K562 (cell line): ENCODE results near the gene COPS6. TPM values are rescaled to one million over a fixed set of nuclear protein-coding genes. Genes with fewer than 3 reads are reported as not detected.
A peak's percentile ranks its signal among the peaks of the same experiment; 100 is the strongest.

Experiments used
- ARID4B ChIP-seq: sonication (generic); formaldehyde crosslinking; IDR thresholded peaks from 2 replicates; pipeline ENCODE4 v1.8.0; 2022; ENCODE audit warnings: mild to moderate bottlenecking, missing genetic modification reagents
- ASH1L ChIP-seq: fragments of 450-650 bp; IDR thresholded peaks from 2 replicates; pipeline ENCODE4 v1.6.1; 2018; ENCODE audit warnings: borderline replicate concordance, mild to moderate bottlenecking, low read depth; ENCODE audit not compliant: partially characterized antibody
- DIDO1 ChIP-seq: fragments of 450-650 bp; IDR thresholded peaks from 2 replicates; pipeline ENCODE4 v1.6.1; 2016; ENCODE audit warnings: low read depth, missing biosample characterization, missing genetic modification characterization
- EP300 ChIP-seq: IDR thresholded peaks from 2 replicates; pipeline ENCODE4 v1.6.1; 2012; ENCODE audit warnings: low read length, improper control_type of control experiment
- FOS ChIP-seq: IDR thresholded peaks from 3 replicates; pipeline ENCODE4 v1.6.1; 2011; ENCODE audit not compliant: insufficient read length; ENCODE audit errors: extremely low read depth
- ILF3 ChIP-seq: fragments of 450-650 bp; IDR thresholded peaks from 2 replicates; pipeline ENCODE4 v1.6.1; 2018; ENCODE audit warnings: antibody characterized with exemption, mild to moderate bottlenecking, moderate library complexity, borderline replicate concordance
- MBD1 ChIP-seq: fragments of 250-450 bp; sonication (Bioruptor Pico); IDR thresholded peaks from 2 replicates; pipeline ENCODE4 v1.8.0; 2022; ENCODE audit warnings: inconsistent platforms
- PREB ChIP-seq: sonication (generic); formaldehyde crosslinking; IDR thresholded peaks from 2 replicates; pipeline ENCODE4 v1.8.1; 2023; ENCODE audit warnings: mild to moderate bottlenecking, missing genetic modification reagents
- RBM22 ChIP-seq: fragments of 200-400 bp; formaldehyde crosslinking; IDR thresholded peaks from 2 replicates; pipeline ENCODE4 v1.6.1; 2018; ENCODE audit warnings: low read length, low read depth; ENCODE audit not compliant: poor library complexity, severe bottlenecking
- RCOR1 ChIP-seq, 2 experiments: IDR thresholded peaks; 2 replicates each; pipeline ENCODE4 v1.6.1; 2012; ENCODE audit warnings: low read depth in 2 of 2, low read length in 2 of 2, borderline replicate concordance in 1 of 2, improper control_type of control experiment in 1 of 2
- SMARCA4 ChIP-seq: fragments of 450-650 bp; IDR thresholded peaks from 2 replicates; pipeline ENCODE4 v1.6.1; 2016
- SP1 ChIP-seq: sonication (generic); formaldehyde crosslinking; IDR thresholded peaks from 2 replicates; pipeline ENCODE4 v1.8.1; 2022; ENCODE audit warnings: mild to moderate bottlenecking, missing genetic modification reagents
- TARDBP ChIP-seq: fragments of 450-650 bp; IDR thresholded peaks from 2 replicates; pipeline ENCODE4 v1.6.1; 2016
- TFAM ChIP-seq: fragments of 250-450 bp; sonication (Bioruptor Pico); conservative IDR thresholded peaks from 2 replicates; pipeline ENCODE4 v1.5.0; 2021; ENCODE audit warnings: mild to moderate bottlenecking, moderate library complexity
- ZFP36 ChIP-seq: fragments of 150-350 bp; IDR thresholded peaks from 2 replicates; pipeline ENCODE4 v1.6.1; 2018; ENCODE audit warnings: low read length, low read depth; ENCODE audit not compliant: partially characterized antibody
- ZKSCAN8 ChIP-seq: fragments of 200-800 bp; sonication (Bioruptor generic); IDR thresholded peaks from 2 replicates; pipeline ENCODE4 v1.6.1; 2016; ENCODE audit warnings: missing genetic modification characterization, missing compliant biosample characterization
- ZNF174 ChIP-seq: fragments of 250-450 bp; sonication (Bioruptor Pico); IDR thresholded peaks from 2 replicates; pipeline ENCODE4 v1.4.0; 2020; ENCODE audit warnings: mild to moderate bottlenecking
- ZNF311 ChIP-seq: fragments of 250-450 bp; sonication (Bioruptor Pico); IDR thresholded peaks from 2 replicates; pipeline ENCODE4 v1.4.0; 2020; ENCODE audit warnings: mild to moderate bottlenecking, moderate library complexity
- ZNF586 ChIP-seq: fragments of 450-650 bp; formaldehyde crosslinking; conservative IDR thresholded peaks from 2 replicates; pipeline ENCODE4 v1.4.0; 2020; ENCODE audit warnings: mild to moderate bottlenecking, moderate library complexity
- ZNF707 ChIP-seq: fragments of 250-450 bp; sonication (Bioruptor Pico); conservative IDR thresholded peaks from 2 replicates; pipeline ENCODE4 v1.8.0; 2022; ENCODE audit warnings: inconsistent platforms, mild to moderate bottlenecking, moderate library complexity
- polyA plus RNA-seq, 8 experiments: library from polyadenylated mRNA; depleted of rRNA in 4 of 8; stranded (reverse) in 5 of 8; unstranded in 3 of 8; fragments of >200 nt; fragmentation: Nextera tagmentation in 2 of 8; fragmentation: Illumina TruSeq in 1 of 8; extraction: Ambion mirVana in 2 of 8; extraction: Trizol in 1 of 8; gene quantifications; 2 replicates each; pipeline versions ENCODE4 v1.2.1 to v1.2.3, GENCODE V29; 2011 to 2014; ENCODE audit warnings: inconsistent platforms in 1 of 8, missing spikeins in 1 of 8
- total RNA-seq, 7 experiments: library from RNA; depleted of rRNA in 6 of 7; stranded (reverse); fragments of >200 nt in 6 of 7; fragmentation: Illumina TruSeq in 2 of 7; extraction: Trizol in 2 of 7; gene quantifications; 2 replicates each; pipeline versions ENCODE4 v1.2.1 to v1.2.3, GENCODE V29; 2011 to 2021; ENCODE audit warnings: low replicate concordance in 1 of 7

Gene COPS6
- total and polyA plus RNA-seq, 9 of the 15 experiments (the other 6 are each of a cell fraction or from before 2014, with no cell fraction given), result 63.0 to 331 (median 168) TPM

GRCh38 chr7:100126931-100127865 lies 38.4 kb downstream of the COPS6 start, which contains the start of gene MBLAC1 (continued):
- TF ChIP-seq ZFP36 (peak; percentile 98), TARDBP (no peak), ZNF707 (CRISPR knock-in tag) (no peak), MBD1 (CRISPR knock-in tag) (no peak), PREB (CRISPR knock-in tag) (peak; percentile 98; the same call in 1 of the 2 replicates), ZKSCAN8 (no peak), DIDO1 (0 out of 2 replicates have a peak, but pooled peaks have one; percentile 26), RCOR1 (IDR thresholded peaks at IDR 0.05; ENCODE audit: borderline replicate concordance in 1 of 2, low read depth in 2 of 2, low read length in 2 of 2) (peak in 1 of 2 experiments; percentile 2; a peak in 1 of 4 replicates), FOS (no peak), ARID4B (peak; percentile 27; the same call in 1 of the 2 replicates), ILF3 (no peak), RBM22 (no peak), TFAM (no peak), ZNF174 (no peak), EP300 (0 out of 2 replicates have a peak, but pooled peaks have one; percentile 7), SMARCA4 (peak; percentile 17), ASH1L (peak; percentile 71), SP1 (CRISPR knock-in tag) (peak; percentile 80), ZNF586 (CRISPR knock-in tag) (no peak), ZNF311 (no peak)
